Parathyroid adenoma (tissue), 2 donors: ENCODE results near the gene MAN1A2.

Experiments used
- H2AFZ ChIP-seq: fragments of 300-600 bp; sonication (generic); one replicate; pipeline ENCODE4 v1.7.0; 2017; ENCODE audit warnings: antibody characterized with exemption, mild to moderate bottlenecking
- H3K27ac ChIP-seq: fragments of 300-600 bp; sonication (generic); one replicate; pipeline ENCODE4 v1.7.0; 2017
- H3K27me3 ChIP-seq: fragments of 300-600 bp; sonication (generic); one replicate; pipeline ENCODE4 v1.7.0; 2017; ENCODE audit warnings: low read length; ENCODE audit not compliant: control insufficient read depth, insufficient read depth
- H3K36me3 ChIP-seq: fragments of 300-600 bp; sonication (generic); one replicate; pipeline ENCODE4 v1.7.0; 2017; ENCODE audit warnings: low read length; ENCODE audit not compliant: control insufficient read depth, insufficient read depth
- H3K4me1 ChIP-seq: fragments of 300-600 bp; sonication (generic); one replicate; pipeline ENCODE4 v1.7.0; 2017; ENCODE audit warnings: control low read depth
- H3K4me2 ChIP-seq: fragments of 300-600 bp; sonication (generic); one replicate; pipeline ENCODE4 v1.7.0; 2017; ENCODE audit warnings: low read length
- H3K4me3 ChIP-seq: fragments of 300-600 bp; sonication (generic); one replicate; pipeline ENCODE4 v1.7.0; 2017; ENCODE audit warnings: low read depth, low read length
- H3K79me2 ChIP-seq: fragments of 300-600 bp; sonication (generic); one replicate; pipeline ENCODE4 v1.7.0; 2017; ENCODE audit warnings: control low read depth
- H3K9ac ChIP-seq: fragments of 300-600 bp; sonication (generic); one replicate; pipeline ENCODE4 v1.7.0; 2017; ENCODE audit warnings: mild to moderate bottlenecking
- H3K9me3 ChIP-seq: fragments of 300-600 bp; sonication (generic); one replicate; pipeline ENCODE4 v1.7.0; 2017; ENCODE audit warnings: low read length; ENCODE audit not compliant: control insufficient read depth
- TF ChIP-seq, protein P1 (sequence below): fragments of 300-600 bp; sonication (generic); IDR thresholded peaks from one replicate; pipeline ENCODE4 v1.7.0; 2017; ENCODE audit warnings: antibody characterized with exemption, mild to moderate bottlenecking
- donor health status: primary hyperparathyroidism.

The MAN1A2 gene

DNA sequence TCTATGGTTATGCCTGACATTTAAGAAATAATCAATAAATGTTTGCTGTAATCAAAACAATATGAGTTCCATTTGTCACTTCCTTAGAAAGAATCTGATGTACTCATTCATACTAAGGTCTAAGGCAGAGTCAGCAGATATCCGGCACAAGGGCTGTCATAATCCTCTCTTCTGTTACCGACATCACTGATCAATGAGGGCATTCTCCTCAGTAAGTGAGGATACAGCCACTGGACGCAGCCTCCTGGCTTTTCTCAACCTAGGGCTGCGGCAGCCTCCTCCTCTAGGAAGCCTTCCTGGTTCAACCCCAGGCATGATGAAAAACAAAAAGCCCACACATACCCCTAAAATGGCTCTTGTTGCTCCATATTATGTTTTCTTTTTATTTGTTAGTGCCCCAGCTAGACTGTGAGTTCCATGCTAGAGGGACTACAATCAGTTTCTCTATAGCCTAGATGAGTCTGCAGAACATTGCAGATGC lies 197.9 kb downstream of the MAN1A2 start:
- Histone ChIP-seq H3K9ac (no peak overlapping the region), H3K4me3 (no peak overlapping the region), H3K27me3 (no peaks in the 10 kb centered on the region), H2AFZ (peak overlapping the region; percentile 46), H3K4me1 (peaks cover 32% of the 10 kb centered on the region), H3K9me3 (no peaks in the 10 kb centered on the region), H3K36me3 (no peaks in the 10 kb centered on the region), H3K79me2 (no peaks in the 10 kb centered on the region), H3K4me2 (no peak overlapping the region), H3K27ac (no peak overlapping the region)
- TF ChIP-seq, protein P1, sequence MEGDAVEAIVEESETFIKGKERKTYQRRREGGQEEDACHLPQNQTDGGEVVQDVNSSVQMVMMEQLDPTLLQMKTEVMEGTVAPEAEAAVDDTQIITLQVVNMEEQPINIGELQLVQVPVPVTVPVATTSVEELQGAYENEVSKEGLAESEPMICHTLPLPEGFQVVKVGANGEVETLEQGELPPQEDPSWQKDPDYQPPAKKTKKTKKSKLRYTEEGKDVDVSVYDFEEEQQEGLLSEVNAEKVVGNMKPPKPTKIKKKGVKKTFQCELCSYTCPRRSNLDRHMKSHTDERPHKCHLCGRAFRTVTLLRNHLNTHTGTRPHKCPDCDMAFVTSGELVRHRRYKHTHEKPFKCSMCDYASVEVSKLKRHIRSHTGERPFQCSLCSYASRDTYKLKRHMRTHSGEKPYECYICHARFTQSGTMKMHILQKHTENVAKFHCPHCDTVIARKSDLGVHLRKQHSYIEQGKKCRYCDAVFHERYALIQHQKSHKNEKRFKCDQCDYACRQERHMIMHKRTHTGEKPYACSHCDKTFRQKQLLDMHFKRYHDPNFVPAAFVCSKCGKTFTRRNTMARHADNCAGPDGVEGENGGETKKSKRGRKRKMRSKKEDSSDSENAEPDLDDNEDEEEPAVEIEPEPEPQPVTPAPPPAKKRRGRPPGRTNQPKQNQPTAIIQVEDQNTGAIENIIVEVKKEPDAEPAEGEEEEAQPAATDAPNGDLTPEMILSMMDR = no peak

DNA sequence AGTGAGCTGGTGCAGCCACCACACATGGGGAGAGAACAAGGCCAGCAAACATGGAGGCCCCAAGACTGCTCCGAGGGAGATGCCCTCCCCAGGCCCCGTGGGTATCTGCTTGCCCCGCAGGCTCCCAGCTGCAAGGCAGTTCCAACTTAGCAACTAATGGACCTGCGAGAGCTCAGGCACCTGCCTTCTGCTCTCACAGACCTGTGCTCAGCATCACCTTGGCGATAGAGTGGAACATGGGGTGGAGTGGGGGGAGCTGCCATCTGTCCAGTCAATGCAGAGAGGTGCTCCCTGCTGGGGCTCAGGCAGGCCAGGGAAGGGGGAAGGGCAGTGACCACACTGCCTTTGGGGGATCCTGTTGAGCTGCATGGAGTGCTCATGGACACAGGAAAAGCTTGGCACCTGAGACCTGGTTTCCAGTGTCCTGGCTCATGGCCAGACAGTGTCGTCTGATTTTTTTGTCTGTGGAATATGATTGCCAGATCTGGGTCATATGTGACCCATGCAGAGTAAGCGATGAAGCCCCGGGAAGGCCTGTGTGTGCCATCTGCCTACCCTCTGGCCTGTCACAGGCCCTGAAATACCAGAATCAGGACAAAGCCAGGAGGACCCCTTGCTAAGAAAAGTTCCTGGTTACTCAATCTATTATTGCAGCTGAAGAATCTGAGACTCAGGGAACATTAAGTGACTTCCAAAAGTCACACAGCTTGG lies 198.7 kb downstream of the MAN1A2 start:
- Histone ChIP-seq H2AFZ (peak overlapping the region; percentile 46), H3K4me1 (peaks cover 28% of the 10 kb centered on the region), H3K9ac (no peak overlapping the region), H3K36me3 (no peaks in the 10 kb centered on the region), H3K9me3 (no peaks in the 10 kb centered on the region), H3K27ac (peak overlapping the region; percentile 11), H3K4me3 (no peak overlapping the region), H3K27me3 (no peaks in the 10 kb centered on the region), H3K4me2 (no peak overlapping the region), H3K79me2 (no peaks in the 10 kb centered on the region)
- TF ChIP-seq, protein P1 = no peak

DNA sequence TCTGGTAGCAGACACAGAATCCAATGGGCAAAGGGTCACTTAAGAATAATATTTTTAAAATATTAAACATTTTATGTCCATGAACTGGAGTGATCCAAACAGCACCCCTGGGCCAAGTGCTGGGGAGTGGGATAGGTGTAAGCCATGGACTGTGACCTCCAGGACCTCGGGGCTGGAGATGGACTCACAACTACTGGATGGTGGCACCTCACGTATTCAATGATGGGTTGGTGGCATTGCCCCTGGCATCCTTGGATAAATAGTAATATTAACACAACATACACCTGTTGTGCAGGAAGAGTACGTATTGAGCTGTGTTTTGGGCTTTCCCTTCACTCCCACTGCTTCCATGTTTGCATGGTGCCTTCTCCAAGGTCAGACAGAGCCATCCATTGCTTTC lies 199.3 kb downstream of the MAN1A2 start:
- Histone ChIP-seq H2AFZ (no peak overlapping the region), H3K36me3 (no peaks in the 10 kb centered on the region), H3K9ac (no peak overlapping the region), H3K4me1 (peaks cover 28% of the 10 kb centered on the region), H3K4me3 (no peak overlapping the region), H3K9me3 (no peaks in the 10 kb centered on the region), H3K27me3 (no peaks in the 10 kb centered on the region), H3K27ac (no peak overlapping the region), H3K79me2 (no peaks in the 10 kb centered on the region), H3K4me2 (no peak overlapping the region)
- TF ChIP-seq, protein P1 = no peak

DNA sequence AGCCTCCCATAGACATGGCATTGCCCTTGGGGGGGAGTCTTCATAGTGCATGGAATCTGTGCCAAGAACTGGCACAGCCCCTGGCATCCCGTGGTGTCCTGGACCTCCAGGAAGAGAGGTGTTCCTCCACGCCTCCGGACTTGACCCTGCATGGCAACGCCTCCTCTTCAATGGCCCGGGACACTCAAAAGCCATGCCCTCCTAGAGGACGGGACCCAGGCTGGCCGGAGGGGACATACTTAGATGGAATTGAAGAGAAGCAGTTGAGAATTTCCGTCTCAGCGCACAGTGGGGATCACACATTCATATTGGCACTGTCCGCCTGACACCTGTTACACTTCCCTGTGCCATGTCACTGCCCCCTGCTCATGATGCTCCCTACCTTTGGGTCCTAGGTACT lies 200.2 kb downstream of the MAN1A2 start:
- peaks cover 21% of the 10 kb centered on the region for H3K4me1 ChIP-seq
- TF ChIP-seq, protein P1 = no peak
- H3K27ac ChIP-seq = no peak overlapping the region
- no peaks in the 10 kb centered on the region for H3K9me3 ChIP-seq
- no peaks in the 10 kb centered on the region for H3K36me3 ChIP-seq
- H3K4me3 ChIP-seq = no peak overlapping the region
- H2AFZ ChIP-seq = no peak overlapping the region
- H3K4me2 ChIP-seq = no peak overlapping the region
- H3K79me2 ChIP-seq = no peaks in the 10 kb centered on the region
- H3K9ac ChIP-seq = no peak overlapping the region
- H3K27me3 ChIP-seq = no peaks in the 10 kb centered on the region

DNA sequence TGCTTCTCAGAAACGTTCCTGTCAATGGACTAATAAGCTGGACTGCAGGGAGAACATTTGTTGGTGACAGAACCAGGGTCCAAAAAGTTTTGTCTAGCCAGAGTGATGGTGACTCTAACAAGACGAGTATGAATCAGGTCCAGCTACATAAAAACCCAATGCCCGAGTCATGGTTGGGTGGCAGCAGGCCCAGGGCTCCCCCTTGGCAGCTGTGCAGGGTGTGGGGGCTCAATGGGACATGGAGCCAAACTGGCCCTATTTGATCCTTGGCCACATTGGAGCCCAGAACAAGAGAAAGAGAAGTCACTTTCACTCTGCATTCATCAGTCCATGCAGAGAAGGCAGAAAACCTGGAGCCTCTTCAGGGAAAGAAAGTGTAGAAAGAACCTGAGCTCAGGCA lies 200.7 kb downstream of the MAN1A2 start:
- no peaks in the 10 kb centered on the region for H3K36me3 ChIP-seq
- no peak overlapping the region for H2AFZ ChIP-seq
- H3K79me2 ChIP-seq = no peaks in the 10 kb centered on the region
- no peak overlapping the region for H3K4me3 ChIP-seq
- H3K4me2 ChIP-seq = no peak overlapping the region
- TF ChIP-seq, protein P1 = no peak
- H3K27ac ChIP-seq = no peak overlapping the region
- no peaks in the 10 kb centered on the region for H3K27me3 ChIP-seq
- H3K4me1 ChIP-seq = peaks cover 20% of the 10 kb centered on the region
- H3K9ac ChIP-seq = no peak overlapping the region
- H3K9me3 ChIP-seq = no peaks in the 10 kb centered on the region
